IMR-90 (cell line): Measurements from ENCODE around the gene ALG8. TPM values are rescaled to one million over a fixed set of nuclear protein-coding genes. Genes with fewer than 3 reads are reported as not detected.

Source experiments
- ATAC-seq: fragments of 200-7000 bp; cut with Tn5 transposase; 2 replicates; pipeline ENCODE4 v1.9.1; 2020; ENCODE audit warnings: low read depth, mild to moderate bottlenecking, moderate library complexity
- BruUV-seq: library from RNA; stranded (reverse); fragments of 400-500 nt; replicated peaks from 2 replicates; lab custom pipeline; 2021; lab: Mats Ljungman, UMichigan
- CTCF ChIA-PET: fragments of 300-600 bp; formaldehyde crosslinking; extraction: SDS; loops from one replicate; lab custom pipeline; 2021; ENCODE audit warnings: antibody characterized with exemption; lab: Yijun Ruan, JAX
- POLR2A ChIA-PET: fragments of 300-600 bp; sonication (Branson Sonifier 250); formaldehyde crosslinking; loops from one replicate; lab custom pipeline; 2022; ENCODE audit warnings: antibody characterized with exemption; ENCODE audit not compliant: unreplicated experiment; lab: Charles Lee
- DNase-seq: peaks from one replicate; pipeline ENCODE4 v3.0.0; 2013
- H2AFZ ChIP-seq: replicated peaks from 2 replicates; pipeline ENCODE3; 2013; ENCODE audit warnings: low read length, mild to moderate bottlenecking; ENCODE audit not compliant: poor library complexity
- H2AK5ac ChIP-seq: 2 replicates; pipeline ENCODE4 v1.6.1; 2013; ENCODE audit warnings: low read depth, low read length, inconsistent platforms
- H2AK9ac ChIP-seq: replicated peaks from 2 replicates; pipeline ENCODE3; 2013; ENCODE audit warnings: mild to moderate bottlenecking, low read depth, low read length, moderate library complexity; ENCODE audit not compliant: poor library complexity
- H2BK120ac ChIP-seq: 2 replicates; pipeline ENCODE4 v1.6.1; 2013; ENCODE audit warnings: low read depth, low read length, inconsistent platforms
- H2BK15ac ChIP-seq: 3 replicates; pipeline ENCODE4 v1.6.1; 2013; ENCODE audit warnings: low read depth, low read length, inconsistent platforms
- H2BK20ac ChIP-seq: 2 replicates; pipeline ENCODE4 v1.6.1; 2013; ENCODE audit warnings: low read depth, mild to moderate bottlenecking, inconsistent platforms, low read length, moderate library complexity
- H2BK5ac ChIP-seq: 2 replicates; pipeline ENCODE4 v1.6.1; 2013; ENCODE audit warnings: mild to moderate bottlenecking, low read depth, low read length, inconsistent platforms; ENCODE audit not compliant: poor library complexity, severe bottlenecking
- H3K14ac ChIP-seq: replicated peaks from 2 replicates; pipeline ENCODE4 v1.6.1; 2013; ENCODE audit warnings: low read depth, low read length, inconsistent platforms
- H3K18ac ChIP-seq: 2 replicates; pipeline ENCODE4 v1.6.1; 2013; ENCODE audit warnings: low read depth, low read length, control low read depth
- H3K23ac ChIP-seq: 2 replicates; pipeline ENCODE4 v1.6.1; 2013; ENCODE audit warnings: low read depth, low read length, inconsistent platforms
- H3K27ac ChIP-seq: 2 replicates; pipeline ENCODE4 v1.5.1; 2013; ENCODE audit warnings: mild to moderate bottlenecking, control low read depth, low read length; ENCODE audit not compliant: insufficient read depth
- H3K27me3 ChIP-seq: 2 replicates; pipeline ENCODE4 v1.6.1; 2013; ENCODE audit warnings: low read length; ENCODE audit not compliant: control insufficient read depth, insufficient read depth
- H3K36me3 ChIP-seq: 2 replicates; pipeline ENCODE4 v1.6.1; 2013; ENCODE audit warnings: low read length, mixed read lengths; ENCODE audit not compliant: control insufficient read depth, insufficient read depth
- H3K4ac ChIP-seq: 2 replicates; pipeline ENCODE4 v1.6.1; 2013; ENCODE audit warnings: low read depth, low read length, inconsistent platforms
- H3K4me1 ChIP-seq: 2 replicates; pipeline ENCODE4 v1.6.1; 2013; ENCODE audit warnings: low read length, mixed read lengths; ENCODE audit not compliant: control insufficient read depth, insufficient read depth
- H3K4me2 ChIP-seq: 2 replicates; pipeline ENCODE4 v1.6.1; 2013; ENCODE audit warnings: low read depth, mild to moderate bottlenecking, control low read depth, low read length, moderate library complexity
- H3K4me3 ChIP-seq: 2 replicates; pipeline ENCODE4 v1.5.1; 2013; ENCODE audit warnings: low read depth, mild to moderate bottlenecking, control low read depth, low read length, moderate library complexity; ENCODE audit not compliant: insufficient read depth
- H3K56ac ChIP-seq: 2 replicates; pipeline ENCODE4 v1.6.1; 2013; ENCODE audit warnings: low read length, inconsistent platforms; ENCODE audit not compliant: insufficient read depth; ENCODE audit errors: extremely low read depth
- H3K79me1 ChIP-seq, 2 experiments: 2 replicates each; pipeline ENCODE4 v1.6.1; 2013; ENCODE audit warnings: low read length in 2 of 2, inconsistent platforms in 1 of 2, low read depth in 1 of 2
- H3K9ac ChIP-seq: 2 replicates; pipeline ENCODE4 v1.6.1; 2013; ENCODE audit warnings: low read depth, low read length, control low read depth
- H3K9me1 ChIP-seq: 2 replicates; pipeline ENCODE4 v1.6.1; 2013; ENCODE audit warnings: low read length, inconsistent platforms; ENCODE audit not compliant: insufficient read depth
- H3K9me3 ChIP-seq: 2 replicates; pipeline ENCODE4 v1.6.1; 2013; ENCODE audit warnings: low read length; ENCODE audit not compliant: control insufficient read depth, insufficient read depth
- H4K20me1 ChIP-seq: 2 replicates; pipeline ENCODE4 v1.6.1; 2013; ENCODE audit warnings: low read length, inconsistent platforms; ENCODE audit not compliant: insufficient read depth
- H4K5ac ChIP-seq: 2 replicates; pipeline ENCODE4 v1.6.1; 2013; ENCODE audit warnings: mild to moderate bottlenecking, low read depth, low read length, control low read depth
- H4K8ac ChIP-seq, 2 experiments: 2 replicates each; pipeline ENCODE4 v1.6.1; 2013; ENCODE audit warnings: low read depth in 2 of 2, low read length in 2 of 2, control low read depth in 1 of 2, inconsistent platforms in 1 of 2
- H4K91ac ChIP-seq: 2 replicates; pipeline ENCODE4 v1.6.1; 2013; ENCODE audit warnings: low read depth, low read length, inconsistent platforms; ENCODE audit not compliant: insufficient read depth
- BHLHE40 ChIP-seq: fragments of 150-350 bp; IDR thresholded peaks from 2 replicates; pipeline ENCODE4 v1.6.1; 2016; ENCODE audit warnings: mild to moderate bottlenecking, low read depth, low read length
- CEBPB ChIP-seq: IDR thresholded peaks from 2 replicates; pipeline ENCODE4 v1.6.1; 2012; ENCODE audit warnings: low read depth, low read length, improper control_type of control experiment
- CHD1 ChIP-seq: IDR thresholded peaks from 2 replicates; pipeline ENCODE4 v1.6.1; 2012; ENCODE audit warnings: low read depth, low read length, improper control_type of control experiment
- FOS ChIP-seq: fragments of 150-350 bp; IDR thresholded peaks from 2 replicates; pipeline ENCODE4 v1.6.1; 2016; ENCODE audit warnings: low read depth, low read length
- MAFK ChIP-seq: IDR thresholded peaks from 2 replicates; pipeline ENCODE4 v1.6.1; 2012; ENCODE audit warnings: low read depth, low read length, improper control_type of control experiment
- MAZ ChIP-seq: IDR thresholded peaks from 2 replicates; pipeline ENCODE4 v1.6.1; 2012; ENCODE audit warnings: low read depth, mild to moderate bottlenecking, low read length, improper control_type of control experiment, moderate library complexity, borderline replicate concordance
- MXI1 ChIP-seq: IDR thresholded peaks from 2 replicates; pipeline ENCODE4 v1.6.1; 2012; ENCODE audit warnings: low read depth, mild to moderate bottlenecking, low read length, moderate library complexity, borderline replicate concordance
- NFE2L2 ChIP-seq: fragments of 150-350 bp; IDR thresholded peaks from 2 replicates; pipeline ENCODE4 v1.6.1; 2016; ENCODE audit warnings: low read depth, mild to moderate bottlenecking, low read length
- POLR2A ChIP-seq: IDR thresholded peaks from 2 replicates; pipeline ENCODE4 v1.6.1; 2012; ENCODE audit warnings: mild to moderate bottlenecking, low read depth, low read length
- RAD21 ChIP-seq: IDR thresholded peaks from 2 replicates; pipeline ENCODE4 v1.6.1; 2012; ENCODE audit warnings: low read length, improper control_type of control experiment
- RCOR1 ChIP-seq: IDR thresholded peaks from 2 replicates; pipeline ENCODE4 v1.6.1; 2012; ENCODE audit warnings: mild to moderate bottlenecking, low read length, improper control_type of control experiment; ENCODE audit not compliant: insufficient replicate concordance
- RFX5 ChIP-seq: IDR thresholded peaks from 2 replicates; pipeline ENCODE4 v1.8.0; 2012; ENCODE audit warnings: low read depth, mild to moderate bottlenecking, low read length, moderate library complexity
- SMC3 ChIP-seq: fragments of 150-350 bp; IDR thresholded peaks from 2 replicates; pipeline ENCODE4 v1.6.1; 2016; ENCODE audit warnings: low read depth, mild to moderate bottlenecking, antibody characterized with exemption, low read length, moderate library complexity
- WGBS, 2 experiments: methylation state at CpG; one replicate each; pipeline versions ENCODE4 v1.1.5 to v1.1.7; 2013; ENCODE audit warnings: missing lambda C conversion rate in 2 of 2; ENCODE audit not compliant: insufficient read length in 1 of 2; ENCODE audit errors: extremely low coverage in 2 of 2; 5-methylcytosine and 5-hydroxymethylcytosine counted together
- dilution Hi-C: fragments of 300-500 bp; cut with HindIII; formaldehyde crosslinking; loops from one replicate; pipeline ENCODE4 v1.14.3; 2018; ENCODE audit warnings: low sequenced_read_pairs; ENCODE audit not compliant: unreplicated experiment
- in situ Hi-C: fragments of 300-500 bp; cut with MboI; formaldehyde crosslinking; loops from 3 replicates; pipeline ENCODE4 v1.14.3; 2019; ENCODE audit warnings: low sequenced_read_pairs, inconsistent platforms, mixed read lengths
- intact Hi-C: fragments of 100-400 bp; cut with micrococcal nuclease; formaldehyde crosslinking; loops from 2 replicates; pipeline ENCODE4 v1.10.0; 2022
- polyA plus RNA-seq, 3 experiments: library from polyadenylated mRNA; depleted of rRNA; stranded (reverse); fragments of >200 nt; gene quantifications; 2 replicates each; pipeline ENCODE4 v1.2.3, GENCODE V29; 2012; ENCODE audit warnings: low replicate concordance in 1 of 3
- total RNA-seq: library from RNA; depleted of rRNA; stranded (reverse); fragments of >200 nt; gene quantifications from 2 replicates; pipeline ENCODE4 v1.2.3, GENCODE V29; 2012
- TF ChIP-seq, protein P1 (sequence below): conservative IDR thresholded peaks from 2 replicates; pipeline ENCODE4 v1.5.1; 2012; ENCODE audit warnings: mild to moderate bottlenecking, low read depth, low read length, improper control_type of control experiment
- TF ChIP-seq, protein P2 (sequence below): fragments of 150-350 bp; IDR thresholded peaks from 2 replicates; pipeline ENCODE4 v1.6.1; 2017; ENCODE audit warnings: mild to moderate bottlenecking, antibody characterized with exemption, low read length, low read depth
- TF ChIP-seq, protein P3 (sequence below): fragments of 150-350 bp; IDR thresholded peaks from 2 replicates; pipeline ENCODE4 v1.6.1; 2016; ENCODE audit warnings: low read depth, mild to moderate bottlenecking, low read length, moderate library complexity, borderline replicate concordance

ALG8 gene
- total and polyA plus RNA-seq, 2 of the 4 experiments (the other 2 are of a cell fraction), result 27.8 to 31.8 TPM

DNA sequence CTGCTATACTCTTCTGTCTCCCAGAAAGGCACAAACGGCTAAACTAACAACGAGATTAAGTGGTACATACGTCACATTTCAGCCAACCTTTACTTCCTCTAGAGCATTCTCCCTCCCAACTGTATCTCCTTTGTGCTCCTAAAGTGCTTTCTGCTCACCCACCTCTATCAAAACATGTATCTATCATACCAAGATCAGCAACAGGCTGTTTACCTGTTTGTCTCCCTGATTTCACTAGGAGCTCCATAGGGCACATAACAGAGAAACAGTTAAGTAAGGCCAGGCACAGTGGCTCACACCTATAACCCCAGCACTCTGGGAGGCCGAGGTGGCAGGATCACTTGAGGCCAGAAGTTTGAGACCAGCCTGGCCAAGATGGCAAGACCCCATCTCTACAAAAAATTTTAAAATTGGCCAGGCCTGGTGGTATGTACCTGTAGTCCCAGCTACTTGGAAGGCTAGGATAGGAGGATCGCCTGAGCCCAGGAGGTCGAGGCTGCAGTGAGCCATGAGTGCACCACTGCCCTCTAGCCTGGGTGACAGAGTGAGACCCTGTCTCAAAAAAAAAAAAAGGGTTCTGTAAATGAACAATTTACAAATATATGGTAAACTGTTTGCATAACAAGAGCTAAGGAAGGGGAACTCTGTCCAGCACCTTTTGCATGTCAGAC lies 62.6 kb downstream of the ALG8 start:
- Histone ChIP-seq H2BK5ac (no peak overlapping the region), H2AK5ac (no peak overlapping the region), H3K9ac (no peak overlapping the region), H2AK9ac (no peak overlapping the region), H4K8ac (no peak overlapping the region), H3K9me1 (peaks cover 17% of the 10 kb centered on the region), H3K36me3 (peaks cover 6% of the 10 kb centered on the region), H3K18ac (no peak overlapping the region), H4K20me1 (peaks cover 37% of the 10 kb centered on the region), H3K56ac (no peak overlapping the region), H3K4me2 (no peak overlapping the region), H2BK120ac (no peak overlapping the region), H3K4me1 (peaks cover 4% of the 10 kb centered on the region; the same call in 1 of the 2 replicates), H2BK20ac (no peak overlapping the region), H3K4ac (no peak overlapping the region), H3K9me3 (no peaks in the 10 kb centered on the region), H4K91ac (no peak overlapping the region), H3K23ac (0 out of 2 replicates have a peak overlapping the region, but pooled peaks have one; percentile 59), H2BK15ac (no peak overlapping the region), H3K79me1 (peaks cover 17 to 61% of the 10 kb centered on the region in 2 experiments), H2AFZ (no peak overlapping the region), H3K27ac (no peak overlapping the region), H4K5ac (no peak overlapping the region), H3K27me3 (no peaks in the 10 kb centered on the region), H3K14ac (no peak overlapping the region), H3K4me3 (no peak overlapping the region)
- dilution Hi-C loops, result no loop called here
- intact Hi-C loops, result no loop called here
- no peak for ATAC-seq
- ChIA-PET CTCF (interaction anchor here (0.6 to 1.9 kb wide), 2 partner anchors 11 to 31 kb away, joined by 3 to 4 read pairs; no protein-coding TSS in a partner anchor), POLR2A (no interaction called here)
- WGBS, 2 experiments, result 80% methylated on average over 3 of the region's 6 CpGs; no CpG with 5 or more reads in 1 of the 2 experiments
- no TSS peak for BruUV-seq
- in situ Hi-C loops, result no loop called here
- TF ChIP-seq, protein P1, sequence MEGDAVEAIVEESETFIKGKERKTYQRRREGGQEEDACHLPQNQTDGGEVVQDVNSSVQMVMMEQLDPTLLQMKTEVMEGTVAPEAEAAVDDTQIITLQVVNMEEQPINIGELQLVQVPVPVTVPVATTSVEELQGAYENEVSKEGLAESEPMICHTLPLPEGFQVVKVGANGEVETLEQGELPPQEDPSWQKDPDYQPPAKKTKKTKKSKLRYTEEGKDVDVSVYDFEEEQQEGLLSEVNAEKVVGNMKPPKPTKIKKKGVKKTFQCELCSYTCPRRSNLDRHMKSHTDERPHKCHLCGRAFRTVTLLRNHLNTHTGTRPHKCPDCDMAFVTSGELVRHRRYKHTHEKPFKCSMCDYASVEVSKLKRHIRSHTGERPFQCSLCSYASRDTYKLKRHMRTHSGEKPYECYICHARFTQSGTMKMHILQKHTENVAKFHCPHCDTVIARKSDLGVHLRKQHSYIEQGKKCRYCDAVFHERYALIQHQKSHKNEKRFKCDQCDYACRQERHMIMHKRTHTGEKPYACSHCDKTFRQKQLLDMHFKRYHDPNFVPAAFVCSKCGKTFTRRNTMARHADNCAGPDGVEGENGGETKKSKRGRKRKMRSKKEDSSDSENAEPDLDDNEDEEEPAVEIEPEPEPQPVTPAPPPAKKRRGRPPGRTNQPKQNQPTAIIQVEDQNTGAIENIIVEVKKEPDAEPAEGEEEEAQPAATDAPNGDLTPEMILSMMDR, result no peak
- TF ChIP-seq RCOR1, result no peak
- TF ChIP-seq RFX5, result no peak
- TF ChIP-seq FOS, result no peak
- TF ChIP-seq CEBPB, result no peak
- TF ChIP-seq BHLHE40, result no peak
- TF ChIP-seq MAZ, result no peak
- TF ChIP-seq, protein P2, sequence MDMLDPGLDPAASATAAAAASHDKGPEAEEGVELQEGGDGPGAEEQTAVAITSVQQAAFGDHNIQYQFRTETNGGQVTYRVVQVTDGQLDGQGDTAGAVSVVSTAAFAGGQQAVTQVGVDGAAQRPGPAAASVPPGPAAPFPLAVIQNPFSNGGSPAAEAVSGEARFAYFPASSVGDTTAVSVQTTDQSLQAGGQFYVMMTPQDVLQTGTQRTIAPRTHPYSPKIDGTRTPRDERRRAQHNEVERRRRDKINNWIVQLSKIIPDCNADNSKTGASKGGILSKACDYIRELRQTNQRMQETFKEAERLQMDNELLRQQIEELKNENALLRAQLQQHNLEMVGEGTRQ, result no peak
- TF ChIP-seq MAFK, result no peak
- TF ChIP-seq RAD21, result no peak
- TF ChIP-seq, protein P3, sequence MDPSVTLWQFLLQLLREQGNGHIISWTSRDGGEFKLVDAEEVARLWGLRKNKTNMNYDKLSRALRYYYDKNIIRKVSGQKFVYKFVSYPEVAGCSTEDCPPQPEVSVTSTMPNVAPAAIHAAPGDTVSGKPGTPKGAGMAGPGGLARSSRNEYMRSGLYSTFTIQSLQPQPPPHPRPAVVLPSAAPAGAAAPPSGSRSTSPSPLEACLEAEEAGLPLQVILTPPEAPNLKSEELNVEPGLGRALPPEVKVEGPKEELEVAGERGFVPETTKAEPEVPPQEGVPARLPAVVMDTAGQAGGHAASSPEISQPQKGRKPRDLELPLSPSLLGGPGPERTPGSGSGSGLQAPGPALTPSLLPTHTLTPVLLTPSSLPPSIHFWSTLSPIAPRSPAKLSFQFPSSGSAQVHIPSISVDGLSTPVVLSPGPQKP, result no peak
- TF ChIP-seq POLR2A, result no peak
- no peak for TF ChIP-seq MXI1
- no peak for TF ChIP-seq SMC3
- TF ChIP-seq NFE2L2, result no peak
- TF ChIP-seq CHD1, result no peak
- DNase-seq, result no peak
